SIG-M5 (cell line): ENCODE measurements around the gene PPP1R1B.

Experiments
- DNase-seq: peaks from one replicate; lab custom pipeline; 2025; lab: John Stamatoyannopoulos, UW

The PPP1R1B gene

DNA sequence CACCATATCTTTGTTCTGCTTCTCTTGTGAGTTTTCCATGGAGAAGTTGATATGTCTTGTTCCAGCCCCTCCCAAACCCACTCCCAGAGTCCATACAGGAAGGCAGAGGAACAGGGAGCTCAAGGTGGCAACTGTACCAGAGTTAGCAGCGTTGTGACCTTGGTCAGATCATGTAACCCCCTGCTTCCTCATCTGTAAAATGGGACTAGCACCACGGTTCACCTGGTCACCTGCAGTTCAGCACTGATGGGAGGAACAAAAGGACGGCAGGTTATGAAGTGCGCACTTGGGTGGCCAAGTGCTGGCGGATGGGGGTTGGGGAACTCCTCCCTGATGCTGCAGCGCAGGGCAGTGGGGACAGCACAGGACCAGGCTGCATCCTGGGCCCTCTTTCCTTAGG is 11.3 kb upstream of the PPP1R1B start:
- DNase-seq = no peak

DNA sequence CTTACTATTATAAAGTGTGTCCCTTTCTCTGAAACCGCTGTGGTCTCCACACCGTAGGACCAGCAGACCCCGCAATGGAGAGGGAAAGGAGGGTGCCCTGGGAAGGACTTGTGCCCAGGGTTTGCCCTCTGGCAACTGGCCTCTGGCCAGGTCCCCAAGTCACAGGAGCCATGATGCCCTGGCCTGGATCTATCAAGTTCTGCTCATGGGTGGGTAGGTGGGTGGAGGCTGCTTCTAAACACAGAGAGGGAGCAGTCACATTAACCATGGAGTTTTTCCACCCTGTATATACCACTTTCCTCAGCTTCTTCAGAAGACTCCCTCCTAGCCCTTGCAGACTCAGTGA is 9.7 kb upstream of the PPP1R1B start:
- no peak for DNase-seq

DNA sequence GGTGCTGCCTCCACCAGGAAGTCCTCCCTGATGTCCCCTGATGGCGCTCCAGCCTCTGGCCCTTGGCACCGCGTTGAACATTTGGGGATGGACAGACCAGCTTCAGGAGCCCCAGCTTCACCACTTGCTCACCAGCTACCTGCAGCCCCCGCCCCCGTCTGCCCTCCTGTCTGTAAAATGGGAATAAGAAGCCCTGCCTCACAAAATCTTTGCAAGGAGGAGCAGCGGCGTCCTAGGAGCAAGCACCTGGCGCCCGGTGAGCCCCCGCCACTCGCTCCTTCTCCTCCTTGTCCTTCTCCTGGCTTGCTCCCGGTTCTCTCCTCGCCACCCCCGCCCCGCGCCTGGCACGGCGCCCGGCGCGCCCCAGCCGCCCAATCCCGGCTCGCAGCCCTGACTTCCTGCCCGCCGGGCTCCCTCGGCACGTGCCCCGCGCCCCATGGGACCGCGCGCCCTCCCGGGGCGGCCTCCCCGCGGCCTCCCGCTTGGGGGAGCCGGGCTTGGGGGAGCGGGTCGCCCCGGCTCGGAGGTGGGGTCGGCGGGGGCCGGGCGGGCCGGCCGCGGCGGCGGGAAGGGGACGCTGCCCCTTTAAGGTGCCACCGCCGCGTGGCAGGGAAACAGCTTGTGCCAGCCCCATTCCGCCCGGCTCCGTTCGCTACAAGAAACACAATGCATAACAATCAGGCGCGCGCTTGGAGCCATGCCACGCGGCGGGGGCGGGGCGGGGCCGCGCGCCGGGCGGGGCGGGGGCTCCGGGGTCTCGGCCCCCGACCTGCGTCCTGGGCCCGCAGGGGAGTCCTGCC is 9.1 kb upstream of the PPP1R1B start:
- DNase-seq = no peak

DNA sequence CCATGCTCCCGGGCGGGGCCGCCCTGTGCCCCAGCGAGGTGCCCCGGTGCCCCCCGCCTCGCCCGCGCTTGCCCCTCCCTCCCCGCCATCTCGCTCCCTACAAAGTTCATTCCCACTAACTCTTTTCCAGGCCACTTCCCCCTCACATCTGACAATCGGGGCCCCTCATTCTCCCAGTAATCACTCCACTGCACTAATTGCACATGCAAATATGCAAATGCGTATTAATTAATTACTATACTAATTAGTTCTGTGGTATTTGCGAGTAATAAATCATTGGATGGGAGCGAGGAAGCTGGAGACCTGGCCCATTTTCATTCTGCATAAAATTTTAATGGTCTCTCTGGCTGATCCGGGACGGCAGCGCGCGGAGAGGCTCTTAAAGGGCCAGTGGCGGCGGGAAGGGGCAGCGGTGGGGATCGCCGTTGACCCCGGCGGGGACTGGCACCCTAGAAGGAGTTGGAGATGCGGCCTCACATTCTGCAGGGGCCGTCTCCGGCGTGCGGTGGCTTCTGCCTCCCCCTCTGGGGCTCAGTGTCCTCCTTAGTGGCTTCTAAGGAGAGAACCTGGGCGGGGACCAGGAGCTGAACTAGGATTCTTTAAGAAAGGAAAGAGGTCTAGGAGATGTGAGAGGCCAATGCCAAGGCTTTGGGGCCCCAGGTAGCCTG is 8.4 kb upstream of the PPP1R1B start:
- DNase-seq = no peak

DNA sequence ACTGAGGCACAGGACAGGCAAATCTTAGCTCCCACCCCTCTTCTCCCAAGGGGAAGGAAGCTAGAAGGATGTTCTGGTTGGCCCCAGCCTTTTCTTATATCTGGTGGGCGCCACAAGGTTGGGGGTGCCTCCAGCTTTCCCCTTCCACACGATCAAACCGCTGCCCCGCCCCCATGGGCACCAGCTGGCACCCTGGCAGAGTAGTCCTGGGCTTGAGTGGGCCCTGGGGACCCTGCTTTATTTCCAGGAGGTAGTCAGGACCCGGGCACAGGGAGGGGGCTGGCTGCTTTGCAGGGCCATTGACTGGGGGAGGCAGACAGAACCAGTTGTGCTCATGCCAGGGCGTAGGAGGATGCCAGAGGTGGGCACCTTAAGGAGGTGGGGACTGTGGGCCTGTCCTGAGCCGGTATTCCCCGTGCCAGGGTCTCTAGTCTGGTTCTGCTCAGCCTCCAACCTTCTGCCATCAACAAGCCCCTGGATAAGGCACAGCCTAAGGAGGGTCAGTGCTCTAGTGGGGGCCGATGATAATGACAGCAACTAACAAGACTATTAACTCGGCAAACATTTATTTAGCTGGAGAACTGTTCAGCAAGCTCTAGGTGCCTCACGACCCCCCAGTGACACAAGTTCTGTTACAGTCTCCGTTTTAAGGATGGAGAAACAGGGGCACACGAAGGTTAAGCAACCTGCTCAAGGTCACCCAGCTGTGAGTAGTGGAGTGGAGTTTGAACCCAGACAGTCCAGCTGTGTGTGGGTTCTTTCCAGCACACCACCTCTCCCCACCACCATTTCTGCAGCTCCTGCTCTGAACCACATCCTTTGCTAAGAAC is 7.6 kb upstream of the PPP1R1B start:
- no peak for DNase-seq

DNA sequence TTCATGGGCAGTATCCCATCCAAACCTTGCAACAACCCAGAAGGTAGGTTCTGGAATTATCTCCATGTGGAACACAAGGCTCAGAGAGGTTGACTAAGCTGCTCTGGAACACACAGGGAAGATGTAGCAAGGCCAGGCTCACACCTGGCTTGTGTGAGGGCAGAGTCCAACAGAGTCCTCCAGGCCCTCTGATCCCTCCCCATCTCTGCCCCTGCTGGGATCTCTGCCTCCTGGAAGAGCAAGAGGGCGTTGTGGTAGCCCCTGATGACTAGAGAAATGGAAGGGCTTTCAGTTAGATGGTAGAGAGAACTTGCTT is 7.0 kb upstream of the PPP1R1B start:
- no peak for DNase-seq

DNA sequence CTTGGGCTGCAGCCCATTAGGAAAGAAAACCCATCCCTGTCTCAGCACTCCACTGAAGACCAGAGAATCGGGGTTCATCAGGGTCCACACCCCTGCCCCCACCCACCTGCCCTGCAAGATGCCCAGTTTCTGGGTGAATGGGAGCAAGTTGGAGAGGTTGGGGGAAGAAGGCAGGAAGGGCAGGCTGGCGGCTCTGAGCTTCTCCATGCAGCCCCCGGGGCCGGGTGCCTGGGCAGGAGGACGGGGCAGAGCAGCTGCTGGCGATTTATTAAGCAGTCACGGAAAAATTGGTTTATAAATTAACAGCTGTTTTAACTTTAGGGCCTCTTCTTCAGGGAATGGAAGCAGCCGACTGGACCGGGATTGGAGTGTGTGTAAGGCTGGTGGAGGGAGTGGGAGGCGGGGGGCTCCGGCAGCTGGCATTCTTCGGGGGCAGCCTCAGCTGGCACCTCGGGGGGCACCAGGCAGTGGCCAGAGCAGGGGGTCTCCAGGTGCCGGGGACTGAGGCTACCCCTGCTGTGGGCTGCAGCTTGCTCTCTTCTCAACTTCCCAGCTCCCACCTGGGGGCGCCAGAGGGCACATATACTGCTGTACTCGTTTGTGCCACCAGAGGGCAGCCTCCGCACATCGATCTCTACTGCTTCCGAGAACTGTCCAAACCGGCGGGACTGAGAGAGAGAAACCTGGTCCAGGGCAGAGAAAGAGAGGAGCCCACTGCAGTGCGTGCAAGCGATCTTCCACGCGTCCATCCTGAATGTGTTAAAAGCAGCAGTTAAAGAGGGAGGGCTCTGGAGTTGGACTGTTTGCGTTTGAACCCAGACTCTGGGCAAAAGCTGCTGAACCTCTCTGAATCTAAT is 5.0 kb upstream of the PPP1R1B start:
- no peak for DNase-seq

DNA sequence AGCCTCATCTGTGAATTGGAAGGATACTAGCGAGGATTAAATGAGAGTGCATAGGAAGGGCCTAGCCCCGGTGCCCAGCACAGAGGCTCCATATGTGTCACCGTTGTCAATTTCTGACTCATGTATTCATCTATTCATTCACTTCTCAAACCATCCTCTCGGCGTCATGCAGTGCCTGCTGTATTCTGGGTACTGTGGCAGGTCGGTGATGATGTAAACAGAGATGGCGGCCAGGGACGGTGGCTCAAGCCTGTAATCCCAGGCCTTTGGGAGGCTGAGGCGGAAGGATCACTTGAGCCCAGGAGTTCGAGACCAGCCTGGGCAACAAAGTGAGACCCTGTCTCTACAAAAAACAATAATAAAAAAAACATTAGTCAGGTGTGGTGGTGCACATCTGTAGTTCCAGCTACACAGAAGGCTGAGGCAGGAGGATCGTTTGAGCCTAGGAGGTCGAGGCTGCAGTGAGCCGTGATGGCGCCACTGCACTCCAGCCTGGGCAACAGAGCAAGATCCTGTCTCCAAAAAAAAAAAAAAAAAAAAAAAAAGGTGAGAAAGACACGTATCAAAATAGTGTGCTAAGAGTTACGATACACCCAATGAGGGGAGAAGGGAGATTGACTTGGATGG is 4.3 kb upstream of the PPP1R1B start:
- no peak for DNase-seq

DNA sequence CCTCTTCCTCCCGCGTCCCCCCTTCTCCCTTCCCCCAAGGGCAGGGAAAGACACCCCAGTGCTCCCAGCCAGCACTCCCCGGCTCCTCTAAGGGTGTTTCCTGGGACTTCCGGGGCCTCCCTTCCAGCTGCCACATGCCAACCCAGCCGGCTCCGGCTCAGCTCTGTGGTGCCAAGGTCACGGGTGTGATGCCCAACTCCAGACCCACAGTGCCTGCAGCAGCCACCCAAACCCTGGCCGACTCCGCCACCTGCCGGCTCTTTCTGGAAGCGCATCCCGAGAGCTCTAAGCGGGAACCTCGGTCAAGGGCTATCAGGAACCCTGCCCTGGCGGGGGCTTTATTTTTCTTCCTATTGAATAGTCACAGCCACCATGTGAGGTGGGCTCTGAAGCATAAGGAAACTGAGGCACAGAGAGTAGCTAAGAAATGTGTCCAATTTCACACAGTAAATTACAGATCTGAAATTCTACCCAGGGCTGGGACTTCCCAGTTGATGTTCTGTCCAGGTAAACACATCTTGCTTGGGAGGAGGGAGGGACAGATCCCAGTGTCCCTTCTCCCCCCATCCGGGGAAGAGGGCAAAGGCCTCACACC is 3.3 kb upstream of the PPP1R1B start:
- no peak for DNase-seq

DNA sequence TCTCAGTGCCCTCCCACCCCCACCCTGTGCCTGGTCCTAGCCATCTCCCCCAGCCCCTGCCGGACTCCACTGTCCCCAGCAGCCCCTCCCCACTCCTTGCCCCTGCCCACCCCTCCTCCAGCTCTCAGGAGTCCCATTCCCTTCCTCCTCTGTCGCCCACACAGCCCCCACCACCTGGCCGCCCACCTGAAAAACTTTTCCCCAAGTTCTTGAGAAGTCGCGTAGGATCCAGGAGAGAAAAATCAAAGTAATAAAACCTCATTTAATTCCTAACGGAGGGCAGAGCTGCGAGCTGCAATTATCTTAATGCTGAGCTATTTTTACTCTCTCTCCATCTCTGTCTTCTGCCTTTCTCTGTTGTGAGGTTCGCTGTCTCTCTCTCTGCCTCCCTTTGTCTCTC is 2.4 kb upstream of the PPP1R1B start:
- DNase-seq = no peak

DNA sequence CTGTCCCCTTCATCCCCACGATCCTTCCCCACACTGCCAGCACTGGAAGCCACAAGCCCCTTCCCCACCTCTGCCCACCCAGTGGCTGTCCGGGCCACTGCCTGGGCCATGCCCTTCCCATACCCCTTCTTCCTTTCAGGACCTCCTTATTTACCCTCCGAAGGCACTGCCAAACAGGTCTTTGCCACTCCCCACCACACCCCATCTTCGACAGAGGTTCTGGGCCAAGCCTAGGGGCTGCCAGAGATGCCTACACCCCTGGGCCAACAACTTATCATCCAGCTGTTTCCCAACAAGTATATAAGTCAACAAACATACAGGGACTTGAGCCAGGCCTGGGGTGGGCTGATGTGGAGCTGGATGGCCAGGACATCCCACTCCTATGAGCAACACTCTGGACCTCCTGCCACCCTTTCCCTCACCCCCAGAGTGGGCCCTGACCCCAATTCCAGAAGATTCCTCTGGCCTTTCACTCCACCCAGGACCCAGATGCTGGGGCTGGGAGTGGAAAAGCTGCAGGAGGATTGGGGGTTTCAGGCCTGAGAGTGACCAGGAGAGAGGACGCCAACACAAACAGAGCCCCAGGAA is 1.5 kb upstream of the PPP1R1B start:
- DNase-seq = no peak

DNA sequence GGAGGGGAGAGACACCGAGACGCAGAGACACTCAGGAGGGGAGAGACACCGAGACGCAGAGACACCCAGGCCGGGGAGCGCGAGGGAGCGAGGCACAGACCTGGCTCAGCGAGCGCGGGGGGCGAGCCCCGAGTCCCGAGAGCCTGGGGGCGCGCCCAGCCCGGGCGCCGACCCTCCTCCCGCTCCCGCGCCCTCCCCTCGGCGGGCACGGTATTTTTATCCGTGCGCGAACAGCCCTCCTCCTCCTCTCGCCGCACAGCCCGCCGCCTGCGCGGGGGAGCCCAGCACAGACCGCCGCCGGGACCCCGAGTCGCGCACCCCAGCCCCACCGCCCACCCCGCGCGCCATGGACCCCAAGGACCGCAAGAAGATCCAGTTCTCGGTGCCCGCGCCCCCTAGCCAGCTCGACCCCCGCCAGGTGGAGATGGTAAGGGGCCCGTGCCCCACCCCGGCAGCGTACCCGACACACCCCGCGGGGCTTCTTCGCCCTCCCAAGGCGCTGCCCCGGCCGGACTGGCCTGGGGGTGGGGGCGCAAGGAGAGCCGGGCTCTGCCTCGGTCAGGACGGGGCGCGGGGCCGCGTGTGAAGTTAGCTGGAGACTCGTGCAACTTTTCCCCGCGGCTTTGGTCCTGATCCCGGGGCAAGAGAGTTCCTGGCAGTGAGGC is 427 bp downstream of the PPP1R1B start:
- DNase-seq = no peak

DNA sequence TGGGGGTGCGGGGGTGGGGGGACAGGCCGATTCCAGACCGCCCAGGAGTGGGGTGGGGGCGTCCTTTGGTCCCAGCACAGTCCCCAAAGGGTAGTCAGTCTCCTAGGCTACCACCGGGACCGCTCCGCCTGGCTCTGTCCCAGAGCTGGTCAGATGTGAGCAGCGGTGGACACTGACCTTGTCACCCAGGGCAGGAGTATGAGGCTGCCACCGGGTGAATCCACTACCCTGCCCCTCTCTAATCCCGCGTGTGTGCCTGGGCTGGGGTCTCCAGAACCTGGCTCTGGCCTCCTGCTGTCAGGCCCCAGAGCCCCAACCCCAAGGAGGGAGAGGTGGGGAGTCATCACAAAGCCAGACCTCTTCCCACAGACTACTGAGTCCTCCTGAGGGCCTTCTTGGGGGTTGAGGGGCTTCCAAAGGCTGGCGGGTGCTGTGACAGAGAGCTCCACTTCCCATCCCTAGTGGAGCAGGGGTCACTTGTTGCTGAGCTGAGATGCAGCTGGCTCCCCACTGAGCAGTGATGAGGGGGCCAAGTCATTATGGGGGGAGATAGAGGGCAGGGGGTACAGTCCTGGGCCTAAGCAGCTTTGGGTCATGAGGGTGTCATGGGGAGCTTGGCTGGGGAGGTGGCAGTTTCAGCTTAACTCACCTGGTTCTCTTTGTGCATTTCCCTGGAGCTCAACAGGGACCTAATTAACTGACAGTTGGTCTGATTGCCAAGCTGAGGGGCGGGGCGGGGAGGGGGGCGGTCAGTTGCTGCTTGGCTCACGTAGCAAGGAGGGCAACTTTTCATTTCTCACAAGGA is 1.2 kb downstream of the PPP1R1B start:
- DNase-seq = no peak

DNA sequence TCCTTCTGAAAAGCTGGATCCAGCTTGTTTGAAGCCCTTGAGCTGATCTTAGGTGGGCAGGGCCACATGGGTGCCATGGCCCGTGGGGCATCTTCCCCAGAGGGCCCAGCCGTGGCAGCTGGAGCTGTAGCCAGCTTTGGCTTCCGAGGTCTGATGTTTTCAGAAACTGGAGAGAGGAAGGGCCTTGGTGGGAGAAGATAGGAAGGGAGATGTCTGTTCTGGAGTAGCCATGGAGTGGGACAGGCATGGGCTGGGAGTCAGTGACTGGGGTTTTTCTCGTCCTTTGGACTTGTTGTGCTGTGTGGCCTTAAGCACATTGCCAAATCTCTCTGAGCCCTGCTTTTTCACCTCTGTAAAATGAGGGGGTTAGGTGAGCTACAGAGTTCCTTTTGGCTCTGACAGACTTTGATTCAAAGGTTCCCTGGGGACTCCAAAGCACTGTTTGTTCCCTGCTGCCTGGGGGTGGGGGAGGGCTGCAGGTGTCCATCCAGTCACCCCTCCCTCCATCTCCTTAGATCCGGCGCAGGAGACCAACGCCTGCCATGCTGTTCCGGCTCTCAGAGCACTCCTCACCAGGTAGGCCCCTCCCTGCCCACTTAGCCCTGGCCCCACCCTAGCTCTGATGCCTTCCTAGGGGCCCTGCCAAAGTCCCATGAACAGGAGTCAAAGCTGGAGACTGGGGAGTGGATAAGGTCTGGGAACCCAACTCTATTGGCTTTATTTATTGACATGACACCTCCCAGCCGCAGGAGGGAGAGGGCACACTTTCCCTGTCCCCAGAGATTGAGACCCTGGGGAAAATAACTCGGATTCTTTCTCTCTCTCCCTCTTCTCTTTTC is 2.1 kb downstream of the PPP1R1B start:
- no peak for DNase-seq

DNA sequence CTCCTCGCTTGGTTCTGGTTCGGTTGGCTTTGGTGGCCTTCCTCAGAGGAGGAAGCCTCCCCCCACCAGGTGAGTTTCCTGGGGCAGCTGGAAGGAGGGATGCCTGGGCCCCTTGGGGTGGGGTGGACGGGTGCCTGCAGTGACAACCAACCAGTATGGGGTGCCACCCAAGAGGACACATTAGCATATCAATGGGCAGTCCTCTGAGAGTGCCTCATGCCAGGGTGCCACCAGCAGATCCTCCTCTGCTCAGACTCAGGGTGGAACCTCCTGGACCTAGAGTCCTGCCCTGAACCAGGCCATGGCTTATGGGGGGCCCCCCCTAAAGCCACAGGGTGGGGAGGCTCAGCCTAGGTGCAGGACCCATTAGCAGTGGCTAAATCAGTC is 2.7 kb downstream of the PPP1R1B start:
- DNase-seq = no peak

DNA sequence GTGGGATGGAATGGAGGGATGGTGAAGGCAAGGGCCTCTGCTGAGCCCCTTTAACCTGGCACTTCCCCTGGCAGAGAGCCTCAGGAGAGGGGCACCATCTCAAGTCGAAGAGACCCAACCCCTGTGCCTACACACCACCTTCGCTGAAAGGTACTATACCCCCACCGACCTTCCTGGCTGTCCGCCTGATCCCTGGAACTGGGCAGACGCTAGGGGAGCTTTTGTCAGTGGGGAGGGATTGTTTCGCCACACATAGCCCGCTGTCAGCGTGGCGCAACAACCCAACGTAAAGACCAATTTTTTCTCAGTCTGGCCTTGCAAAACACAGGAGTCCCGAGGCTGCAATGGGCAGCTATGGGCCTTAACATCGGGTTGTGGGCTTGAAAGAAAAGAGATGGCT is 3.1 kb downstream of the PPP1R1B start:
- DNase-seq = no peak

DNA sequence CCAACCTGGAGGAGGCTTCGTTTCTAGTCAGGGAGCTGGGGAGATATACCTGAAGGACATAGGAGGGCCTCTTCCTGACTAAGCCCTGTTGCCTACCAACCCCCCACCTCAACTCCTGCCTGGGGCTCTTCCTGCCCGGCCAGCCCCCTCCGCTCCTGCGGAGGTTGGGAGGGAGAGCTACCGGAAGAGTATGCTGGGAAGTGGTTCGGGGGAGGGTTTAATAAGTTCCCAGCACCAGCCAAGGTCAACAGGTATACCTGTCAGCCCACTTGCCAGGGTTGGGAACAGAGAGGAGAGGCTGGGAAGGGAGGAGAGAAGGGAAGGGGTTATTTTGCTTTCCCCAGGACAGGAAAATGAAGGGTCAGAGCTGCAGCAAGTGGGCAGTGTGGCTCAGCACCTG is 4.7 kb downstream of the PPP1R1B start:
- no peak for DNase-seq

DNA sequence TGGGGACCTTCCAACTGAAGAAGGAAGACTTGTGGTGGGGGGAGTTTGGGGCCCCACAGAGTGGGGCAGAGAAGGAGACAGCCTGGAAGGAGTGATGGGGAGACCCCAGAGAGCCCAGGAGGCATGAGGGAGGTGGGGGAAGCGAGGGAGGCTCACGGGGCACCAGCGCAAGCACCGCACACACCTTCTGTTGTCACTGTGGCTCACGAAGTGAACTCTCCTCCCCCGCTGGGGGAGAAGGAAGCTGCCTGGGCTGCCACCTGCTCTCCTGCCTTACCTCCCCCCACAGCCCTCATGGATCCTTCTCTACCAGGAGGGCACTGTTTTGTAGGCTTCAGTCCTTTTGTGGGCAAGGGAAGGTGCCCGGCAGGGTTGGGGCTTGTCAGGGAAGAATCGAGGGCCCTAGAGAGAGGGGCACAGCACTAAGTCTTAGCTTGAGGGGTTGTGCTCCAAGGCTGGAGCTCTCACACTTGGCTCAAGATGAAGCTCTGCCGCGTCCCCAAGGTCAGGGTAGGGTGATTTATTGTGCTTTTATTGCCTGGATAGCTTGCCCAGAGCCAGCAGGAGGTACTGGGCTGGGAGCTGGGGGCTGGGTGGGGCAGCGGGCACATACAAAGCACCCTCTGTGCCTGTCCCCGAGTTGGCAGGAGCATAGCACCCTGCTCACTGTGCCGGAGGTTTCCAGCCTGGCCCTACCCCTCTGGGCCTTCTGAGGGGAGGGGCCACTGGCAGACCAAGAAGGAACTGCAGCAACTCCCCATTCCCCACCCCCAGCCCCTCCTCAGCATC is 5.6 kb downstream of the PPP1R1B start:
- no peak for DNase-seq
